WI38 (cell line): Measurements from ENCODE around the gene ATP6V0B.
A peak's percentile ranks its signal among the peaks of the same experiment; 100 is the strongest.

Experiments used
- H3K4me3 ChIP-seq: 2 replicates; pipeline ENCODE4 v1.5.1; 2011; ENCODE audit warnings: low read depth, mild to moderate bottlenecking, control low read depth, low read length
- CTCF ChIP-seq: IDR thresholded peaks from 2 replicates; pipeline ENCODE4 v1.5.1; 2012; ENCODE audit warnings: low read depth, mild to moderate bottlenecking, control low read depth, low read length

The ATP6V0B gene

GRCh38 chr1:43993206-43993914, 18.6 kb downstream of the ATP6V0B start:
- TF ChIP-seq CTCF: no peak
- no peak overlapping the region for H3K4me3 ChIP-seq

GRCh38 chr1:43994071-43994470, 19.3 kb downstream of the ATP6V0B start:
- H3K4me3 ChIP-seq: no peak overlapping the region
- TF ChIP-seq CTCF: no peak

- TF ChIP-seq CTCF: 0 out of 2 replicates have a peak, but pooled peaks have one; percentile 13
- no peak overlapping the region for H3K4me3 ChIP-seq
Observed at GRCh38 chr1:43994794-43995790, 20.3 kb downstream of the ATP6V0B start.

GRCh38 chr1:43995984-43996732, 21.4 kb downstream of the ATP6V0B start:
- H3K4me3 ChIP-seq: no peak overlapping the region
- no peak for TF ChIP-seq CTCF

GRCh38 chr1:43996733-43997115, 22.0 kb downstream of the ATP6V0B start:
- no peak overlapping the region for H3K4me3 ChIP-seq
- no peak for TF ChIP-seq CTCF

- H3K4me3 ChIP-seq: no peak overlapping the region
- TF ChIP-seq CTCF: no peak
Observed at GRCh38 chr1:43997295-43997999, 22.7 kb downstream of the ATP6V0B start.
